Activated T-cell treated with anti-CD3 and anti-CD28 coated beads, Interleukin-2, amount 50 U/mL, for 48 hours (primary cell): Measurements from ENCODE around the gene PRR35.
A peak's percentile ranks its signal among the peaks of the same experiment; 100 is the strongest.

ENCODE experiments used
- DNase-seq, 2 experiments: peaks; one replicate each; pipeline ENCODE4 v3.0.0-alpha.2; 2020

Gene PRR35

DNA sequence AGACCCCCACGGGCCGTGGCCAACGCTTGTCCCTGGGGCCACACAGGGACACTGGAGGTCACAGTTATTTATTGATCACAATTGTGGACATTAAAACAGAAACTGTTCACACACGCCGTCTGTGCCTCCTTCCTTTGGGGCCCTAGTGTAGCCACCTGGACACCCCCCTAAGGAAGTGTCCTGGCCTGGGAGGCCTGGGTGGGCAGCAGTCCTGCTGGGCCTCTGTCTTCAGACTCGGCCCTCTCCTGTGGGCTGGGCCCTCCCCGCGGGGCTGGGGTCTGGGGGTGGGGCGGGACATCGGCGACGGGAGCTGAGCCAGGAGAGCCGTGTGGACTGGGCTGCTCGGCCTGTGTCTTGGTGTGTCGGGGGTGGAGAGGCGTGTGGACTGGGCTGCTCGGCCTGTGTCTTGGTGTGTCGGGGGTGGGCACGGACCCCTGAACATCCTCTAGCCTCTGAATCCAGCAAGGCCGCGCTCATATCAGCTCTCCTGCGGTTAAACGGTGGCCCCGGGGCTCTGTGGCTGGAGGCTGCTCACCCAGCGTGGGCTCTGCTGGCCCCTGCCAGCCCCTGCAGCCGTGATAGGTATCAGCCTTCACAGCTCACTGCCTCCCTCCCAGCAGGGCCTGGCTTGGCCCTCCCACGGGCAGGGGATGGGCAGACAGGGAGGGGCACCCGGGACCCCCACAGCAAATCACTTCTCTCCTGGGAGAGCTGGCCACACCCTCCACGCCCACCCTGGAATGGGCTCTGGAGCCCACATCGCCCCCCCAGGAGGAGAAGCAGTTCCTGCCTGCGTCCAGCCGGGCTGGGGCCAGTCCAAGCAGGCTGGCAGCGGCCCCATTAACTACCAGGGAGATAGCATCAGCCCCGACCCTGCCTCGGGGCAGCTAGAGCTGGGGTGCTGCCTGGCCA is 5.5 kb downstream of the PRR35 start:
- DNase-seq = no peak

GRCh38 chr16:566475-567372 is 6.5 kb downstream of the PRR35 start, which contains the start of gene NHLRC4:
Gene NHLRC4, plus strand, starts transcription at chr16:567005. Its CDS starts 1,043 bp downstream, at chr16:568048.
- peak; percentile 67 to 71 for DNase-seq

GRCh38 chr16:567373-568256 is 7.4 kb downstream of the PRR35 start:
- no peak for DNase-seq

GRCh38 chr16:568401-569258 is 8.4 kb downstream of the PRR35 start:
- DNase-seq = no peak

DNA sequence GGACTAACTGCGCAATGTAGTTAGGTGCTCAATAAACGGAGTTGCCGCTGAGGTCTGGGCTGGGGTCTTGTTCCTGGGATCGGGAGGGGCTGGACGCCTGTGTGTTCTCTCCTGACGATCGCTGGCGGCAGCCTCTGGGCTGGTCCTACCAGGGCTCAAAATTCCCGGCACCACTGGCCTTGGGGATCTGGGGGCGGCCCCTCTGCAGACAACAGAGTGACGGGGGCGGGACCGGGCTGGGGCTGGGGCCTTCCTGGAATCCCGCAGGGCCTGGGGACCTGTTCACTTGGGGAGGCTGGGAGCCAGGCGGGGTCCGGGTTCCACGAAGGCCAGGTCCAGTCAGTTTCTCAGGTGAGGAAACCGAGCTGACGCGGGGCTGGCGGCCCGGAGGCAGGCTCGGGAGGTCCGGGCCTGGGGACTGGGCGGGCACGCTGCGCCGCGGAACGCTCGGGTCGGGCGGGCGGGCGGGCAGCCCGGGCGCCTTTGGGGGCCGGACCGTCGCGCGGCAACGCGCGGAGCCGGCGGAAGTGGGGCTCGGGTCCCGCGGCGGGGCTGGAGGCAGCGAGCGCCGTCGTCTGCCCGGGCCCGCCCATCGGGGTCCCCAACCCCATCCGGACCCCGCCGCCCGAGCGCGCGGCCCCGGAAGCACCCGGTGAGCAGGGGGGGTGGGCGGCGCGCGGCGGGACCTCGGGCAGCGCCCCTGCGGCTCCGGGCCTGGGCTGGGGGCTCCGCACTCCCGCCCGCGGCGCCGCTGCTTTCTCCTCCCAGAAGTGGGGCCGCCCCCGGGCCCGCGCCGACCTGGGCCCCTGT is 9.5 kb downstream of the PRR35 start, which contains the start of gene PIGQ:
PIGQ (plus strand) TSS at position 524 of the 810 bp plus-strand sequence. CDS start 4,107 bp downstream, outside the sequence.
- peak; percentile 80 to 86 for DNase-seq

DNA sequence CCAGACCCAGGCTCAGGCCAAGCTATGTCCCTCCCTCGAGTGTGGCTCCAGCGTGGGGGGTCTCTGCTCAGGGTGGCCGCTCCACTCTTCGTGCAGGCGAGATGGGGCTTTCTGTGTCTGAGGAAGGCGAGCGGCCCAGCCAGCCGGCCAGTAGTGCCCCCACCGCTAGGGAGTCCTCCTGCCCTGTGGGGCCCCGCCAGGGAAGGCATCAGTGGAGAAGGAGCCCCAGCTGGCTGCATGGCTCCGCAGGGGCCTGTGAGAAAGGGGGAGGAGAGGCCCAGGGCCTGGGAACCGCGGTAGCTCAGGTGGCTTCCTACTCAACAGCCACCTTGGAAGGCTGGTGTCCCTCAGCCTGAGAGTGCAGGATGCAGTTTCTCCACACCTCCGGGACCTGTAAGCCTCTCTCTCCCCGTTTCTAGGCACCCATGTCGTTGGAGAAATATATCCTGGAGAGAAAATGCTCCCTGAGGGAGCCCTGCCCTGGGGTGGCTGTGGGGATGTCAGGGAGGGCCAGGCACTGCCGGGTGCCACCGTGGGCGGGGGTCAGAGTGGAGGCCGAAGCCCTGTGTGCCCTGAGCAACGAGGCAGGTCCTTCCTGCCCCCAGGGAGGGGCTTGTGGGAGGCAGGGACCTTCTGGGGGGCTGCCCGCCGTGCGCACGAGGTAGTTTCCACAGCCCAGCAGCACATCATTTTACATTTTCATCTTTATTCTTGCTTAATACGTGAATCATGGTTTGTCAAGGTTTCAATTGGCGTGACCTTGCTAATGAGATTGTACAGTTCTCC is 12.9 kb downstream of the PRR35 start:
- no peak for DNase-seq

GRCh38 chr16:574021-574760 is 14.0 kb downstream of the PRR35 start:
- DNase-seq = no peak

DNA sequence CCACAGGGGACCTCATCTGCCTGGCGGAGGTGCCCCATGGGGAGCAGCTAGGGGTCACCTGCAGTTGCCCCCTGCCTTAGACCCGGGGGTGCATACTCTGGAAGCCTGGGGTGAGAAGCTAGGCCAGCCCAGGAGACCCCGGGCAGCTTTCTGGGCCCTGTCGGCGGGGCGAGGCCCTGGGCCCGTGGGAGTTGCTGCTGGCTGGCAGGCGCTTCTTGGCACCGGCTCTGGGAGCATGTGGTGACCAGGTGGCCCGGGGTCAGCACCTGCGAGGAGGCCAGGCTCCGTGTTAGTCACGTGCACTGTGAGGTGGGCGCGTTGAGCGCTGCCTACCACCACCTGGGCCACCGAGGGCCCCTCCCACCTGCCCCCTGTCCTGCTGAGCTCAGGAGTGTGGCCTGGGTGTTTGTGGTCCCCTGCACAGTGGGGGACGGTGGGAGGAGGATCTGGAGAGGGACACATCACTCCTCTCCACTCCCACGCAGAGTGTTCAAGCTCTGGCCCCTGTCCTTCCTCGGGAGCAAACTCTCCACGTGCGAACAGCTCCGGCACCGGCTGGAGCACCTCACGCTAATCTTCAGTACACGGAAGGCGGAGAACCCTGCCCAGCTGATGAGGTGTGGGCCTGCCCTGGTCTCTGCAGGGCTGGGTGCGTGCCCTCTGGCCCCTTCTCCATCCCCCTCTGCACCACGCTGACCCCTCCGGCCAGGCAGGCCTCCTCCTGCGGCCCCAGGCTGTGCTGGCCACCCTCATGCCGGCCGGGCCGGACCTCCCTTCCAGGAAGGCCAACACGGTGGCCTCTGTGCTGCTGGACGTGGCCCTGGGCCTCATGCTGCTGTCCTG is 15.4 kb downstream of the PRR35 start:
- DNase-seq = no peak

DNA sequence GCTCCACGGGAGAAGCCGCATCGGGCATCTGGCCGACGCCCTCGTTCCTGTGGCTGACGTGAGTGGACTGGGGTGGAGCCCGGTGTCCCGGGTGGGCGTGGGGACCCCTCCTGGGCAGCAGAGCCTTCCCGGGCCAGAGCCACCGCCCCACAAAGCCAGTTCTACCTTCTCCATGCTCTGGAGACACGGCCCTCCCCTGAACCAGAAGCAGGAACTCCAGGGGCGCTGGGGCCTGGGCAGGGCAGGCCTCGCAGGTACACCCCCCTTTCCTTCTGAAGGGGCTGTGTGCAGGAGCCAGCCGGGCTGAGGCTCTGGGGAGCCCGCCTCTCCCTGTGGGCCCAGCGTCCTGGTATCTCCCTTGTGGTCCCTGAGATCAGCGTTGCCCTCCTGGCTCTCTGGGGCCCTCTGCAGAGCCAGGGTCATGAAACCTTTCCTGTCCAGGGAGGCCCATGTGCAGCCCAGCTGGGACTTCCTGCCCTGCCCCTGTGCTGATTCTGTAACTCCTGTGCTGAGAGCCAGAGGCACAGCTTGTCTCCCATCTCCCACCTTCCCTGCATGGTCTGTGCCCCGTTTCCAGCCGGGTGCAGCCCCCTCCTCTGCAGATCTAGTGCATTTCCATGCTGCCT is 16.1 kb downstream of the PRR35 start:
- DNase-seq = no peak

DNA sequence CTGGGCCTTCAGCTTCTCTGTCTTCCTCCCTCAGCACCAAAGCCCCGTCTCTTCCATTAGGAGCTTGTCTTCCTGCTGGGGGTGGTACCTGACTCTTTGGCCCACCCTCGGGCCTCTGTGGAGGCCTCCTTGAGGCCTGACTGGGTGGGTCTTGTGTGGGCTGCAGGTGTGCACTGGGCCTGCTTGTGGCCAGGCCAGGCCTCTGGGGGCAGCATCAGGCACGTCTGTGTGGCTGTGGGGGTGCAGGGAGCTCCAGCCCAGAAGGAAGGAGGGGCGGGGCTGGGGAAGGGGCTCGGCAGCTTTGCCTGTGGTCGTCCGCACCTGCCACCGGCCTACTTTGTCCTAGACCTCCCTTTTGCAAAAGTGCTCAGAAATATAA is 16.6 kb downstream of the PRR35 start:
- DNase-seq = no peak

GRCh38 chr16:577796-578195 is 17.6 kb downstream of the PRR35 start:
- no peak for DNase-seq

- DNase-seq = no peak
Measured at GRCh38 chr16:578232-578869, 18.2 kb downstream of the PRR35 start.

DNA sequence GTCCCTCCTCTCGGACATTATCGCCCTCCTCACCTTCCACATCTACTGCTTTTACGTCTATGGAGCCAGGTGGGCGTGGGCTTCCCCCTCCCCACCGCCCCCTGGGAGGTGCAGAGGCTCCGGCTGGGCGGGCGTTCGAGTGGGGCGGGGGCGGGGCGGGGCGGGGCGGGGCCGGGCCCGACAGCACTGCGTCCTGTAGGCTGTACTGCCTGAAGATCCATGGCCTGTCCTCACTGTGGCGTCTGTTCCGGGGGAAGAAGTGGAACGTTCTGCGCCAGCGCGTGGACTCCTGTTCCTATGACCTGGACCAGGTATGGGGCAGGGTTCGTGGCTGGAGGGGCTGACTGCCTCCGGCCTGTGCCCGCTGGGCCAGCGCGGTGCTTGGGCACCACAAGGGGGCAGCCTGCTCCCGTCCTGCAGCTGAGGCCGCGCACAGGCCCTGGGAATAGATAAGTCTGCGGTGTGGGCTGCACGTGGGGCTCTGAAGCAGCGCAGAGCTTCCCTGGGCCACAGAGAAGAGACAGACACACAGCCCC is 18.7 kb downstream of the PRR35 start:
- peak; percentile 74 to 82 for DNase-seq

DNA sequence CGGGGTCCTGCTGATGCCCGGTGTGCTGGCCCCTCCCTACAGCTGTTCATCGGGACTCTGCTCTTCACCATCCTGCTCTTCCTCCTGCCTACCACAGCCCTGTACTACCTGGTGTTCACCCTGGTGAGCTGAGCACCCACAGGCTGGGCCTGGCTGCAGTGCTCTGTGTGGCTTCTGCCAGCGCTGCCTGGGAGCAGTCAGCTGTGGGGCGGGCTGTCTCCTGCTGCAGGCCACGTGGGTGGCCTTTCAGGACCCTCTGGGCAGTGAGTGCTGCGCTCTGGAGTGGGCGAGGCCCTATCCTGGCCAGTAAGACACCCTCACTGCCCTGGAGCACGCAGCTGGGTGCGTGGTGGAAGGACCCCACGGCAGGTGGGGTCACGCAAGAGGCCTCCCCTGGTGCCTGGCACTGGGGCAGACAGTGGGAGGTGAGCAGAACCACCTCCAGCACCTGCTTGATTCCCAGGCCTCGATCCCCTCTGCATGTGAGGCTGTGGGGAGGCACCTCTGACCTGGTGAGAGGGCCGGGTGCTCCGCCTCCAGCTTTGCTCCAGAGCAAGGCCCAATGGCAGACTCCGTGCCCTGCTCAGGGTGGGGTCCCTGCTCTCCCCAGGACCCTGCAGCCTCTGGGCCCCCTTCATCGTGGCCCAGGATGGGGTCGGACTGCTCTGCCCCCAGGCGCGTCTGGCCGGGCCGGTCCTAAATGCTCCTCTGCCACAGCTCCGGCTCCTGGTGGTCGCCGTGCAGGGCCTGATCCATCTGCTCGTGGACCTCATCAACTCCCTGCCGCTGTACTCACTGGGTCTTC is 20.1 kb downstream of the PRR35 start:
- DNase-seq = no peak

DNA sequence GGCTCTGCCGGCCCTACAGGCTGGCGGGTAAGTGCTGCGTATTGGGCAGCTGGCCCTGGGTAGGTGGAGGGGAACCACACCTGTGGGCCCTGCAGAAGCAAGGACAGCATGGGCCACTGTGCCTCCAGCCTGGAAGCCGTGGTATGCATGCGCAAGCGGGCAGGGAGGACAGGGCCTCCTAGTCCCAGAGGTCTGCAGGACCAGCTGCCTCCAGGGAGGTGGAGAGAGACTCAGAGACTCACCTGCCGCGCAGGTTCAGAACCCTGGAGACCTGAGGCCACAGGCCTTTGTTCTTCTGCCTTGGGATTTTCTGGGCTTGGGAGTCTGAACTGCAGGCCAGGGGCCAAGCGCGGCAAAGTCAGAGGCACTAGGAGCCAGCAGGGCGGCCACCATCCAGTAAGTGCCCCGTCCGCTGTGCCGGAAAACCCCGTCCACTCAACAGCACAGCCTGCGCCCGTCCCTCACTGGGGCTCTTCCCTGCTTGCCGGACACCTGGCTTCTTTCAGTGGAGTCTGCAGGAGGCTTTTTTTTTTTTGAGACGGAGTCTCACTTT is 20.8 kb downstream of the PRR35 start:
- DNase-seq = no peak

- no peak for DNase-seq
Measured at GRCh38 chr16:582218-582613, 22.0 kb downstream of the PRR35 start.
